Upper lobe of left lung (tissue), 6 donors: ENCODE data around the gene PKNOX2. TPM values are rescaled to one million over a fixed set of nuclear protein-coding genes. Genes with fewer than 3 reads are reported as not detected.

ENCODE experiments used
- ATAC-seq, 2 donors: fragments of 200-7000 bp; cut with Tn5 transposase; one replicate each; pipeline ENCODE4 v1.9.1; 2022; ENCODE audit warnings: mild to moderate bottlenecking in 2 of 2, moderate library complexity in 2 of 2; ENCODE audit not compliant: low FRiP score in 2 of 2
- DNase-seq, 2 donors: peaks; one replicate each; pipeline ENCODE4 v3.0.0-alpha.2; 2019 to 2020
- H3K27ac ChIP-seq, 4 donors: fragments of 200-600 bp; sonication (generic); one replicate each; pipeline ENCODE4 v1.5.1; 2016 to 2019
- H3K27me3 ChIP-seq, 4 donors: fragments of 200-600 bp; sonication (generic); one replicate each; pipeline ENCODE4 v1.5.1; 2017 to 2019
- H3K36me3 ChIP-seq, 4 donors: fragments of 200-600 bp; sonication (generic); one replicate each; pipeline ENCODE4 v1.5.1; 2016 to 2019
- H3K4me1 ChIP-seq, 4 donors: fragments of 200-600 bp; sonication (generic); one replicate each; pipeline ENCODE4 v1.5.1; 2018 to 2019
- H3K4me3 ChIP-seq, 4 donors: fragments of 200-600 bp; sonication (generic); one replicate each; pipeline ENCODE4 v1.5.1; 2017 to 2019; ENCODE audit warnings: mild to moderate bottlenecking in 2 of 4, moderate library complexity in 1 of 4
- H3K9me3 ChIP-seq, 4 donors: fragments of 200-600 bp; sonication (generic); one replicate each; pipeline ENCODE4 v1.5.1; 2018 to 2019
- CTCF ChIP-seq, 6 experiments: fragments of 450-650 bp in 4 of 6; fragments of 200-600 bp in 2 of 6; sonication (generic) in 2 of 6; IDR thresholded peaks; one replicate each; pipeline ENCODE4 v1.5.1; 2016 to 2019; ENCODE audit warnings: antibody characterized with exemption in 6 of 6
- EP300 ChIP-seq, 4 donors: sonication (generic); formaldehyde crosslinking; IDR thresholded peaks; one replicate each; pipeline ENCODE4 v1.5.1; 2017; ENCODE audit warnings: antibody characterized with exemption in 4 of 4, control low read depth in 2 of 4
- POLR2A ChIP-seq, 4 donors: fragments of 450-650 bp; IDR thresholded peaks; one replicate each; pipeline ENCODE4 v1.5.1; 2016 to 2017; ENCODE audit warnings: antibody characterized with exemption in 4 of 4, mild to moderate bottlenecking in 2 of 4
- POLR2AphosphoS5 ChIP-seq, 2 donors: sonication (generic); formaldehyde crosslinking; IDR thresholded peaks; one replicate each; pipeline ENCODE4 v1.5.1; 2017; ENCODE audit warnings: antibody characterized with exemption in 2 of 2
- WGBS, 2 donors: methylation state at CpG; one replicate each; pipeline ENCODE4 v1.1.5; 2017 to 2018; 5-methylcytosine and 5-hydroxymethylcytosine counted together
- total RNA-seq, 6 donors: library from RNA; depleted of rRNA in 4 of 6; stranded (reverse); fragments of >200 nt in 4 of 6; gene quantifications; one replicate each; pipeline versions ENCODE4 v1.1.0 to v1.2.1, GENCODE V29; 2016 to 2021
- donor health status: DM: no; HTN: no; CAD: no; lungs with moderate emphysema.
- donor health status: DM: no; HTN: yes; CAD: no; lungs with severe emphysema.

The PKNOX2 gene
- total RNA-seq, 6 donors from 2014 or later, result 2.9 to 15.5 (median 8.4) TPM

GRCh38 chr11:125314276-125315078 lies 149.9 kb downstream of the PKNOX2 start:
- H3K9me3 ChIP-seq, result no peaks in the 10 kb centered on the region
- H3K36me3 ChIP-seq, result no peaks in the 10 kb centered on the region
- ATAC-seq, result peak; percentile 17 to 56
- no peak overlapping the region for H3K4me3 ChIP-seq
- H3K4me1 ChIP-seq, result no peaks in the 10 kb centered on the region
- DNase-seq, result no peak
- H3K27ac ChIP-seq, result no peak overlapping the region
- WGBS, 2 donors, result 80 to 85% methylated on average over 8 to 17 of the region's 17 CpGs
- no peaks in the 10 kb centered on the region for H3K27me3 ChIP-seq
- no peak for TF ChIP-seq CTCF (IDR thresholded peaks at IDR 0.05)

- H3K36me3 ChIP-seq, result no peaks in the 10 kb centered on the region
- ATAC-seq (peak in 1 of 2 donors; percentile 30), DNase-seq (peak in 1 of 2 donors; percentile 39)
- H3K27me3 ChIP-seq, result no peaks in the 10 kb centered on the region
- H3K4me3 ChIP-seq, result no peak overlapping the region
- 64 to 66% methylated on average over 7 of the region's 7 CpGs for WGBS, 2 donors
- no peak overlapping the region for H3K27ac ChIP-seq
- no peak for TF ChIP-seq EP300 (IDR thresholded peaks at IDR 0.05)
- TF ChIP-seq POLR2AphosphoS5 (IDR thresholded peaks at IDR 0.05), result no peak
- no peak for TF ChIP-seq CTCF (IDR thresholded peaks at IDR 0.05)
- no peak for TF ChIP-seq POLR2A (IDR thresholded peaks at IDR 0.05)
- no peaks in the 10 kb centered on the region for H3K4me1 ChIP-seq
- H3K9me3 ChIP-seq, result no peaks in the 10 kb centered on the region
Measured at GRCh38 chr11:125315079-125315740, 150.7 kb downstream of the PKNOX2 start.

GRCh38 chr11:125317416-125317815 lies 152.9 kb downstream of the PKNOX2 start:
- ATAC-seq (no peak), DNase-seq (no peak)
- H3K36me3 ChIP-seq, result no peaks in the 10 kb centered on the region
- no peaks in the 10 kb centered on the region for H3K9me3 ChIP-seq
- H3K27me3 ChIP-seq, result no peaks in the 10 kb centered on the region
- no peaks in the 10 kb centered on the region for H3K4me1 ChIP-seq
- H3K27ac ChIP-seq, result no peak overlapping the region
- WGBS, 2 donors, result 81 to 90% methylated on average over 2 of the region's 2 CpGs
- no peak for TF ChIP-seq CTCF (IDR thresholded peaks at IDR 0.05)
- TF ChIP-seq EP300 (IDR thresholded peaks at IDR 0.05), result no peak
- no peak for TF ChIP-seq POLR2A (IDR thresholded peaks at IDR 0.05)
- TF ChIP-seq POLR2AphosphoS5 (IDR thresholded peaks at IDR 0.05), result no peak
- no peak overlapping the region for H3K4me3 ChIP-seq

GRCh38 chr11:125319649-125320048 lies 155.1 kb downstream of the PKNOX2 start:
- H3K4me3 ChIP-seq, result no peak overlapping the region
- no peak overlapping the region for H3K27ac ChIP-seq
- no peaks in the 10 kb centered on the region for H3K36me3 ChIP-seq
- ATAC-seq (no peak), DNase-seq (no peak)
- H3K9me3 ChIP-seq, result no peaks in the 10 kb centered on the region
- TF ChIP-seq EP300 (IDR thresholded peaks at IDR 0.05) (no peak), POLR2A (IDR thresholded peaks at IDR 0.05) (no peak), CTCF (IDR thresholded peaks at IDR 0.05) (no peak), POLR2AphosphoS5 (IDR thresholded peaks at IDR 0.05) (no peak)
- WGBS, 2 donors, result 78 to 91% methylated on average over 1 of the region's 1 CpG
- H3K27me3 ChIP-seq, result no peaks in the 10 kb centered on the region
- H3K4me1 ChIP-seq, result no peaks in the 10 kb centered on the region
